T-helper 17 cell (primary cell): ENCODE data around the gene PHLDB2. TPM values are rescaled to one million over a fixed set of nuclear protein-coding genes. Genes with fewer than 3 reads are reported as not detected.
A peak's percentile ranks its signal among the peaks of the same experiment; 100 is the strongest.

ENCODE experiments used
- ATAC-seq: fragments of 150-1000 bp; cut with Tn5 transposase; 2 replicates; pipeline ENCODE4 v1.10.0; 2021; ENCODE audit warnings: mild to moderate bottlenecking, moderate library complexity
- DNase-seq, 3 donors: peaks; one replicate each; pipeline versions ENCODE4 v3.0.0 to v3.0.0-alpha.2; 2020 to 2021
- H3K9me3 ChIP-seq: one replicate; pipeline ENCODE4 v1.7.0; 2013; ENCODE audit warnings: low read length, mild to moderate bottlenecking; ENCODE audit not compliant: control insufficient read depth, poor library complexity, severe bottlenecking
- H3K27ac Mint-ChIP-seq: one replicate; pipeline ENCODE4 v1.8.0; 2022; ENCODE audit warnings: mild to moderate bottlenecking, moderate library complexity, mixed read lengths
- H3K27me3 Mint-ChIP-seq: one replicate; pipeline ENCODE4 v1.8.0; 2022; ENCODE audit warnings: mixed read lengths
- H3K36me3 Mint-ChIP-seq: one replicate; pipeline ENCODE4 v1.8.0; 2022; ENCODE audit warnings: low read depth, mixed read lengths
- H3K4me1 Mint-ChIP-seq: one replicate; pipeline ENCODE4 v1.8.0; 2022; ENCODE audit warnings: mild to moderate bottlenecking, mixed read lengths
- H3K4me3 Mint-ChIP-seq: one replicate; pipeline ENCODE4 v1.8.0; 2022; ENCODE audit warnings: mild to moderate bottlenecking, moderate library complexity, mixed read lengths
- total RNA-seq, 4 donors: library from RNA in 2 of 4; stranded (reverse) in 2 of 4; gene quantifications; one replicate each; pipeline ENCODE4 v1.2.3 and lab custom pipeline; 2022 to 2026

PHLDB2 gene
- total RNA-seq, 2 donors from 2014 or later: 24.4 to 28.0 TPM

DNA sequence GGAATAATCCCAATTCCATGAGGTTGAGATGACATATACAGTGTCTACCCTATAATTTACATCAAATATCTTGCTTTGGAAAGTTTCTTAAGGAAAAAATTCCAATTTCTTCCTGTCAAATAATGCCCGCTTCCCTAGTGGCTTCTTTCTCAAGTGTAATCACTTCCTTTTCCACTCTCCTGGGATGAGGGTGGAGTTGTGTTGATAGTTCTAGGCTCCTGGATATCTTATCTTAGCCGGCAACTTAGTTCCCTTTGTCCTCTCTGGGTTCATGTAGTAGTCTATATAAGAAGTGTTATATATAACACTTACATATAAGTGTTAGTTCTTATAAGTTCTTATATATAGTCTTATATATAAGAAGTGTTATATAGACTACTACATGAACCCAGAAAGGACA is 150.6 kb downstream of the PHLDB2 start:
- no peak for ATAC-seq
- no peaks in the 10 kb centered on the region for H3K9me3 ChIP-seq
- DNase-seq: no peak
- peaks cover 3% of the 10 kb centered on the region for H3K36me3 Mint-ChIP-seq
- H3K4me1 Mint-ChIP-seq: peaks cover 16% of the 10 kb centered on the region
- no peak overlapping the region for H3K4me3 Mint-ChIP-seq
- H3K27ac Mint-ChIP-seq: no peak overlapping the region
- no peaks in the 10 kb centered on the region for H3K27me3 Mint-ChIP-seq

DNA sequence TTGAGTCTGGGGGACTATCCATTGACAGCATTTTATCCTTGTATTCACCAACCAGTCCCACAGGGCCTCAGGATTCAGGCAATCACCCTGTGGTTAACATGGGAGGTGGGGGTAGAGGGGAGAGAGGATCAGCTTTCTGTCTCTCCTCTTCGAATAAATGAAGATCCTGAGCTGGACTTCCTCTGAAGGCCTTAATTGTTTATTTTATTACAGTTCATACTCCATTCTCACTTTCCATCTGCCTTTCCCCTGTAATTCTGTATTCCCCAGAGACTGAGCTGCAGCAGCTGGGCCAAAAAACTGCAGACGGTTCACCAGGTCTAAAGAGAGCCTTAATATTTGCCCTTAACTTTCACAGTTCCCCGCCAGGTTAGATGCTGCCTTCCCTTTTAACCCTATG is 151.6 kb downstream of the PHLDB2 start:
- no peak overlapping the region for H3K4me3 Mint-ChIP-seq
- ATAC-seq (no peak), DNase-seq (no peak)
- H3K9me3 ChIP-seq: no peaks in the 10 kb centered on the region
- no peak overlapping the region for H3K27ac Mint-ChIP-seq
- H3K4me1 Mint-ChIP-seq: peaks cover 13% of the 10 kb centered on the region
- no peaks in the 10 kb centered on the region for H3K36me3 Mint-ChIP-seq
- H3K27me3 Mint-ChIP-seq: no peaks in the 10 kb centered on the region

DNA sequence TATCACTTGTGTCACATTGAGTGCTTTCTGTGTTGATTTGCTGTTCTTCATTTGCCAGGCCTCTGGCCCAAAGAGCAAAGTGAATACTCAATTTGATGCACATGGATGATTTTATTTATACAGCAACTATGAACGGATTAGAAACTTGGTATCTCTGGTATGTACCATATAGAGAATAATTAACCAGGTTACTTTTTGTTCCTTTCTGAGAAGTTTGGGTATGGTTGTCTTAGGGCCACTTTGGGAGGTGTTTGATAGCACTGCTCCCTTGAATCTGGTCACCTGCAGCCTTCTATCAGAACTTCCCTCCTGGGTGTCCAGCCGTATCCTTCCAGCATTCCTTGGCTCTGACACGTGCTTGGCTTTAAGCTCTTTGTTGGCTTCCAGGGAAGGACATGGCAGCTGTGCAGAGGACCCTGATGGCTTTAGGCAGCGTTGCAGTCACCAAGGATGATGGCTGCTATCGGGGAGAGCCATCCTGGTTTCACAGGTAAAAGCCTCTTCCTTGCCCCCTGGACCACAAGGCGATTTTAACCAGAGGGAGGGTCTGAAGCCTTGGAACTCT is 152.4 kb downstream of the PHLDB2 start:
- ATAC-seq (no peak), DNase-seq (no peak)
- no peaks in the 10 kb centered on the region for H3K36me3 Mint-ChIP-seq
- peaks cover 13% of the 10 kb centered on the region for H3K4me1 Mint-ChIP-seq
- no peaks in the 10 kb centered on the region for H3K27me3 Mint-ChIP-seq
- no peaks in the 10 kb centered on the region for H3K9me3 ChIP-seq
- no peak overlapping the region for H3K4me3 Mint-ChIP-seq
- H3K27ac Mint-ChIP-seq: no peak overlapping the region

GRCh38 chr3:112012205-112012992 is 153.3 kb downstream of the PHLDB2 start:
- Mint-ChIP-seq H3K36me3 (no peaks in the 10 kb centered on the region), H3K4me3 (no peak overlapping the region), H3K4me1 (peaks cover 13% of the 10 kb centered on the region), H3K27ac (no peak overlapping the region), H3K27me3 (no peaks in the 10 kb centered on the region)
- DNase-seq (no peak), ATAC-seq (no peak)
- H3K9me3 ChIP-seq: no peaks in the 10 kb centered on the region

DNA sequence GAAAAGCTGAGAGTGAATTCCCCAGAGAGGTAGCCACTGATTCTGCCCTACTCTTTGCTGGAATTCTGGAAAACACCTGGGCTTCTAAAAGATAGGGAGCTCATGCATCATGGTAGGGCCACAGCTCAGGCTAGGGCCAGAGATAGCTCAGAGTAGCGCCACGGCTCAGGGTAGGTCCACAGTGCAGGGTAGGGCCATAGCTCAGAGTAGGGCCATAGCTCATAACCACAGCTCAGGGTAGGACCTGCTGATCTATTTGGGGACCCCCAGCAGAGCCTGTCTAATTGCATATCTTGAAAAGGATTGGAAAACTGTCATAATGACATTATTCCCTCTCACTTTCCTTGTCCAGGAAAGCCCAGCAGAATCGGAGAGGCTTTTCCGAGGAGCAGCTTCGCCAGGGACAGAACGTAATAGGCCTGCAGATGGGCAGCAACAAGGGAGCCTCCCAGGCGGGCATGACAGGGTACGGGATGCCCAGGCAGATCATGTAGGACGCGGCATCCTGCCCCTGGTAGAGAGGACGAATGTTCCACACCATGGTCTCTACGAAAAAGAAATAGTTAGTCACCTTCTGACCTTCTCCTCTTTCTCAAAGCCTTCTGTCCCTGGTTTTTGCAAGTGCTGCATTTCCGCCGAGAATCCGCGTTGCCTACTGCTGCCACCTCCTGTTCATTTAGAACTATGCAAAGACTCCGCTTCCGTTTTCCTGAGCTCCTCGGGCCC is 154.2 kb downstream of the PHLDB2 start:
- ATAC-seq (peak; percentile 87), DNase-seq (peak in 2 of 3 donors; percentile 12 to 37)
- H3K9me3 ChIP-seq: no peaks in the 10 kb centered on the region
- H3K4me3 Mint-ChIP-seq: no peak overlapping the region
- H3K27me3 Mint-ChIP-seq: no peaks in the 10 kb centered on the region
- no peaks in the 10 kb centered on the region for H3K36me3 Mint-ChIP-seq
- peaks cover 13% of the 10 kb centered on the region for H3K4me1 Mint-ChIP-seq
- H3K27ac Mint-ChIP-seq: no peak overlapping the region

- Mint-ChIP-seq H3K4me1 (peaks cover 13% of the 10 kb centered on the region), H3K4me3 (no peak overlapping the region), H3K27me3 (no peaks in the 10 kb centered on the region), H3K36me3 (no peaks in the 10 kb centered on the region), H3K27ac (no peak overlapping the region)
- H3K9me3 ChIP-seq: no peaks in the 10 kb centered on the region
- no peak for DNase-seq
- peak; percentile 35 for ATAC-seq
Observed at GRCh38 chr3:112013784-112014143, 154.7 kb downstream of the PHLDB2 start.

DNA sequence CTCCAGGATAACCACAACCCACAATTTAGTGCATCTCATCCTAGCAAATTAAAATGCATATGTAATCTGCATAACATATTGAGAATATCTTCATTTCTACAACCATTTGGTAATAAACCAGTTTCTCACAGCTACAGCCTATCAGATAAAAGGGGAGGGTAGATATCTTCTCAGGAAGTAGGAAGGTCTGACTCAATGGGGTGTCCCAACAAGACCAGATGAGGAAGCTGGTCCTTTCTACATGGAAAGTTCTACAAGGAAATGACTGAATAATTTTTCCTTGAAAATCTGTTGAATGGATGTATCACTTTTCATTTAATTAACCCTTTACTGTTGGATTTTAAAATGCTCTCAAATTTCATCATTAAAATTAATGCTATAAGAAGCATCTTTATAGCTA is 158.0 kb downstream of the PHLDB2 start:
- H3K27ac Mint-ChIP-seq: no peak overlapping the region
- ATAC-seq (no peak), DNase-seq (no peak)
- H3K4me1 Mint-ChIP-seq: peaks cover 13% of the 10 kb centered on the region
- no peaks in the 10 kb centered on the region for H3K9me3 ChIP-seq
- no peaks in the 10 kb centered on the region for H3K27me3 Mint-ChIP-seq
- no peaks in the 10 kb centered on the region for H3K36me3 Mint-ChIP-seq
- H3K4me3 Mint-ChIP-seq: no peak overlapping the region

GRCh38 chr3:112018712-112019111 is 159.6 kb downstream of the PHLDB2 start:
- H3K9me3 ChIP-seq: no peaks in the 10 kb centered on the region
- Mint-ChIP-seq H3K4me3 (no peak overlapping the region), H3K27me3 (no peaks in the 10 kb centered on the region), H3K4me1 (peaks cover 5% of the 10 kb centered on the region), H3K27ac (no peak overlapping the region), H3K36me3 (no peaks in the 10 kb centered on the region)
- ATAC-seq (no peak), DNase-seq (no peak)

DNA sequence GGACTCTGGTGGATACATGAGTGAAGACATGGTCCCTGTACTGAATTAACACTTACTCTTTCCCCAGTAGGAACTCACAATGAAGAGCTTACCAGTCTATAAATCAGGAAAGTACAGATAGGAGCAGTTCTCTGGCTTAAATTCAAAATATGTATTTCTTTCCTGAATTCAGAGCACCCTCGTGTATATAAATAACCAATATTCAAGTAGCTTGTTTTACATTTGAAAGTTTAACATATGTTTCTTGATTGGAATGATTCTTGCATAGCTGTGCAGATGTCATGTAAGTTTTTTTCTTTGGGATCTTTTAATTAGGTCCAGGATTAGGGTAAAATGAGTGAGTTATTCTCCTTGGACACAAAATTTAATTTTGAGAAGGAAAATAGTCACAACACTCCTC is 160.7 kb downstream of the PHLDB2 start:
- ATAC-seq (no peak), DNase-seq (no peak)
- Mint-ChIP-seq H3K4me1 (no peaks in the 10 kb centered on the region), H3K27ac (no peak overlapping the region), H3K27me3 (no peaks in the 10 kb centered on the region), H3K4me3 (no peak overlapping the region), H3K36me3 (no peaks in the 10 kb centered on the region)
- no peaks in the 10 kb centered on the region for H3K9me3 ChIP-seq

- no peaks in the 10 kb centered on the region for H3K27me3 Mint-ChIP-seq
- no peaks in the 10 kb centered on the region for H3K36me3 Mint-ChIP-seq
- no peak overlapping the region for H3K4me3 Mint-ChIP-seq
- no peaks in the 10 kb centered on the region for H3K9me3 ChIP-seq
- DNase-seq (no peak), ATAC-seq (no peak)
- no peak overlapping the region for H3K27ac Mint-ChIP-seq
- H3K4me1 Mint-ChIP-seq: no peaks in the 10 kb centered on the region
Observed at GRCh38 chr3:112020674-112021085, 161.6 kb downstream of the PHLDB2 start.

Other genes starting within 250 kb of the PHLDB2 start
- gene PLCXD2, start 184.6 kb upstream of the PHLDB2 start, total RNA-seq: 10 to 100 TPM; 11.0 to 19.5 TPM
- gene ABHD10, start 119.8 kb downstream of the PHLDB2 start, total RNA-seq: 10 to 100 TPM; 18.2 to 18.7 TPM
- gene TAGLN3, start 139.7 kb downstream of the PHLDB2 start, total RNA-seq: under 1 TPM in 1 of 2 donors, not detected in 1; 0.32 TPM
- under 1 TPM in 1 of 2 donors, not detected in 1; 0.12 TPM for gene TMPRSS7, start 175.5 kb downstream of the PHLDB2 start, total RNA-seq
- 1 to 10 TPM; 2.0 to 4.1 TPM for gene C3orf52, start 227.1 kb downstream of the PHLDB2 start, total RNA-seq